Stomach (tissue), 9 donors: ENCODE results near the gene INTU. TPM values are rescaled to one million over a fixed set of nuclear protein-coding genes. Genes with fewer than 3 reads are reported as not detected.
A peak's percentile ranks its signal among the peaks of the same experiment; 100 is the strongest.

ENCODE experiments used
- DNase-seq, 2 donors: peaks; one replicate each; pipeline versions ENCODE4 v3.0.0 to v3.0.0-alpha.2; 2013 to 2019
- H3K27ac ChIP-seq, 5 donors: fragments of 200-600 bp in 4 of 5; sonication (generic) in 4 of 5; one replicate each; pipeline ENCODE4 v1.5.1; 2013 to 2019; ENCODE audit warnings: mild to moderate bottlenecking in 1 of 5, moderate library complexity in 1 of 5
- H3K27me3 ChIP-seq, 3 donors: fragments of 200-600 bp; sonication (generic); one replicate each; pipeline ENCODE4 v1.5.1; 2017 to 2019; ENCODE audit warnings: mixed run types in 1 of 3
- H3K36me3 ChIP-seq, 4 donors: fragments of 200-600 bp; sonication (generic); 1 replicate in 3 of 4; 2 replicates in 1 of 4; pipeline ENCODE4 v1.5.1; 2016 to 2019
- H3K4me1 ChIP-seq, 4 donors: fragments of 200-600 bp; sonication (generic); one replicate each; pipeline ENCODE4 v1.5.1; 2016 to 2019
- H3K4me3 ChIP-seq, 4 donors: fragments of 200-600 bp; sonication (generic) in 3 of 4; one replicate each; pipeline ENCODE4 v1.5.1; 2016 to 2019; ENCODE audit warnings: mild to moderate bottlenecking in 1 of 4
- H3K9me3 ChIP-seq, 4 donors: fragments of 200-600 bp; sonication (generic); one replicate each; pipeline ENCODE4 v1.5.1; 2016 to 2019
- EP300 ChIP-seq: sonication (generic); formaldehyde crosslinking; IDR thresholded peaks from one replicate; pipeline ENCODE4 v1.6.1; 2017; ENCODE audit warnings: antibody characterized with exemption
- POLR2A ChIP-seq, 4 donors: fragments of 450-650 bp; IDR thresholded peaks; one replicate each; pipeline ENCODE4 v1.6.1; 2016; ENCODE audit warnings: antibody characterized with exemption in 4 of 4, control low read depth in 2 of 4, mild to moderate bottlenecking in 1 of 4, moderate library complexity in 1 of 4
- POLR2AphosphoS5 ChIP-seq, 3 donors: sonication (generic); formaldehyde crosslinking; IDR thresholded peaks; one replicate each; pipeline ENCODE4 v1.6.1; 2016; ENCODE audit warnings: antibody characterized with exemption in 3 of 3
- WGBS, 5 donors: extraction: QIAGEN DNeasy Blood & Tissue Kit in 3 of 5; methylation state at CpG; one replicate each; pipeline versions ENCODE4 v1.1.5 to v1.1.7; 2013 to 2018; 5-methylcytosine and 5-hydroxymethylcytosine counted together
- intact Hi-C: fragments of 100-400 bp; cut with DNase I; formaldehyde crosslinking; loops from one replicate; pipeline ENCODE4 v1.15.1; 2023; ENCODE audit warnings: low total_unique reads
- polyA plus RNA-seq, 3 donors: library from polyadenylated mRNA; stranded (reverse); fragments of 200-250 nt; gene quantifications; one replicate each; pipeline ENCODE4 v1.2.3, GENCODE V29; 2013
- total RNA-seq, 5 donors: library from RNA; depleted of rRNA; stranded (reverse); fragments of >200 nt; gene quantifications; one replicate each; pipeline versions ENCODE4 v1.1.0 to v1.2.3, GENCODE V29; 2014 to 2016
- TF ChIP-seq, protein P1 (sequence below), 7 experiments: fragments of 450-650 bp in 4 of 7; fragments of 200-600 bp in 3 of 7; sonication (generic) in 3 of 7; IDR thresholded peaks; one replicate each; pipeline ENCODE4 v1.5.1; 2016 to 2019; ENCODE audit warnings: antibody characterized with exemption in 7 of 7, control low read depth in 2 of 7, mild to moderate bottlenecking in 1 of 7
- donor health status: healthy with polysubstance abuse.
- donor health status: Bipolar disorder and iron deficiency.
- donor health status: healthy.

The INTU gene
- total and polyA plus RNA-seq, 8 donors: 0.62 to 42.9 (median 5.6) TPM

DNA sequence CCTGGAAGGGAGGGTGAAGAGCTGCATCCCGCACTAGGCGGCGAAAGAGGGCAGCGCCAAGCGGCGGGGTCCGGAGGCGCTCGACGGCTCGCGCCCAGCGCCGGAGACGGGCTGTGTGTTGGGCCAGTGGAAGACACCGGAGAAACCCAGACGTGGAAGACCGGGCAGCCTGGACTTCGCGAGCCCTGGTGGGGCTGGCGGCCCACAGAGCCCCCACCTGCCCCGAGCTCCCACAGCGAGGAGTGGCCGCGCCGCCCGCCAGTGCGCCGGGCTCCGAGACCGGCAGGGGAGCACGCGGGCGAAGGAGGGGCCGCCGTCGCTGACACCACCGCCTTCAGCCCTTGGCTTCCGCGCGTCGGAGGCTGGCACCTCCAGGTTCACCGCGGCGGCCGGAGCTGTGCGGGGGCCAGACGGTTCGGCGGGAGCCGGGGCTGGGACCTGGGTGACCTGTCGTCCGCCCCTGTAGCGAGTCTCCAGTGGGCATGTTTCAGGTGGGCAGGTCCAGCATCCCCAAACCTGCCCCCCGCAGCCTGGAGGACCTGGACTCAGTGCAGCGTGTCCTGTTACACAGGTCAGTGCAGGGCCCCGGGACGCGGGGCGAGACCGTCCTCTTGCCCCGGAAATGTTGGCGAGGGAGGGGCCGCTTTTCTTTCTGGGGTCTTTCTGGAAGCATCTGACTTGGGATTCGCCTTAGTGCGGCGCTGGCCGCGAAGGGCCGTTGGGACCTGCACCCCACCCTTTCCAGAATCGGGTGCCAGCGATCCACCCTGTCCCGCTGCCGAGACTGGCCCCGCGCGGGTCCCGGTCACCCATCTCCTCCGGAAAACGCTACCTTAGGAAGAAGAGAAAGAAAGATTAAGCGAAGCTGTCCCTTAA, 9.6 kb upstream of the INTU start:
- H3K27ac ChIP-seq: peak overlapping the region in 4 of 5 donors; percentile 30 to 77 (median 48)
- intact Hi-C loops: no loop called here

DNA sequence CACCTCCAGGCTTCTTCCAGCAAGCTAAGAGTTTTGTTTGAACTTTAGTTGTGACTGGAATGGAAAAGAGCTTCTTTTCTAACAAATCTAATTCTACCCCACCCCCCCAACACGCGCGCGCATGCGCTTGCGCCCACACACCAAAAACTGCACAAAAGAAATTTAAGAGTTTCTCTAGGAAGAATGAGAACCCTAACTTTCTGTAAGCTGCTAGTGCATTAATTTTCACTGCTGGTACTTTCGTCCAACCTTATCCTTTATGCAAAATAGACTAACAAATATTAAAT, 9.0 kb upstream of the INTU start:
- Histone ChIP-seq H3K27me3 (peaks cover 0 to 41% (median 24%) of the 10 kb centered on the region in 3 donors), H3K36me3 (no peaks in the 10 kb centered on the region), H3K4me1 (peaks cover 8 to 22% (median 15%) of the 10 kb centered on the region in 4 donors), H3K9me3 (no peaks in the 10 kb centered on the region), H3K4me3 (peak overlapping the region; percentile 53 to 64 (median 58)), H3K27ac (peak overlapping the region in 3 of 5 donors; percentile 30 to 77 (median 61))
- intact Hi-C loops: no loop called here
- peak in 1 of 2 donors; percentile 48 for DNase-seq
- no peak for TF ChIP-seq EP300
- no peak for TF ChIP-seq POLR2A (IDR thresholded peaks at IDR 0.05)
- TF ChIP-seq, protein P1, sequence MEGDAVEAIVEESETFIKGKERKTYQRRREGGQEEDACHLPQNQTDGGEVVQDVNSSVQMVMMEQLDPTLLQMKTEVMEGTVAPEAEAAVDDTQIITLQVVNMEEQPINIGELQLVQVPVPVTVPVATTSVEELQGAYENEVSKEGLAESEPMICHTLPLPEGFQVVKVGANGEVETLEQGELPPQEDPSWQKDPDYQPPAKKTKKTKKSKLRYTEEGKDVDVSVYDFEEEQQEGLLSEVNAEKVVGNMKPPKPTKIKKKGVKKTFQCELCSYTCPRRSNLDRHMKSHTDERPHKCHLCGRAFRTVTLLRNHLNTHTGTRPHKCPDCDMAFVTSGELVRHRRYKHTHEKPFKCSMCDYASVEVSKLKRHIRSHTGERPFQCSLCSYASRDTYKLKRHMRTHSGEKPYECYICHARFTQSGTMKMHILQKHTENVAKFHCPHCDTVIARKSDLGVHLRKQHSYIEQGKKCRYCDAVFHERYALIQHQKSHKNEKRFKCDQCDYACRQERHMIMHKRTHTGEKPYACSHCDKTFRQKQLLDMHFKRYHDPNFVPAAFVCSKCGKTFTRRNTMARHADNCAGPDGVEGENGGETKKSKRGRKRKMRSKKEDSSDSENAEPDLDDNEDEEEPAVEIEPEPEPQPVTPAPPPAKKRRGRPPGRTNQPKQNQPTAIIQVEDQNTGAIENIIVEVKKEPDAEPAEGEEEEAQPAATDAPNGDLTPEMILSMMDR (IDR thresholded peaks at IDR 0.05): no peak
- no peak for TF ChIP-seq POLR2AphosphoS5 (IDR thresholded peaks at IDR 0.05)
- 10 to 19% (median 16%) methylated on average over 7 of the region's 7 CpGs for WGBS, 5 donors

More for the DNA sequence above, 9.6 kb upstream of the INTU start:
- Histone ChIP-seq H3K9me3 (no peaks in the 10 kb centered on the region), H3K4me3 (peak overlapping the region; percentile 53 to 64 (median 58)), H3K27me3 (peaks cover 0 to 45% (median 27%) of the 10 kb centered on the region in 3 donors), H3K36me3 (no peaks in the 10 kb centered on the region), H3K4me1 (peaks cover 8 to 22% (median 15%) of the 10 kb centered on the region in 4 donors)
- TF ChIP-seq POLR2AphosphoS5 (IDR thresholded peaks at IDR 0.05) (peak in 1 of 3 donors; percentile 2), EP300 (no peak), POLR2A (IDR thresholded peaks at IDR 0.05) (no peak)
- DNase-seq: peak in 1 of 2 donors; percentile 80
- 2 to 14% (median 2%) methylated on average over 39 to 81 of the region's 81 CpGs for WGBS, 5 donors

DNA sequence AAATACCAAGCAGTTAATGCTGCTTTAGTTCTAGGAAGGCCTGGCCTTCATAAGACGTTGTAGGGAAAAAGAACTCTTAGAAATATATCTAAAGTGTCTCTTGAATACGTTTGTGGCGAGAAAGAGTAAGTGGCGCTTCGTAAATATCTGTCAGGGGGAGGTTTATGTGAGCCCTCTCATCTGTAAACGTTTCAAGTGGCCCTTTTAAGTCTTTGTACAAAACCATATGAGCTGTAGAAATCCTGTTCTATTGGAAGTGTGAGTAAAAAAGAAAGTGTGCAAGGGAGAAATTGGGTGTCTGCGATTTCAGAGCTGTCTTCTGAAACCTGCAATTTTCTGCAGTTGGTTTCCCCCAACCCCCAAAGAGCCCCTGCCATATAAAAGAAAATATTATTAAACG, 8.6 kb upstream of the INTU start:
- DNase-seq: no peak
- intact Hi-C loops: no loop called here
- Histone ChIP-seq H3K36me3 (no peaks in the 10 kb centered on the region), H3K4me3 (peak overlapping the region in 3 of 4 donors; percentile 53 to 64 (median 60)), H3K27ac (peak overlapping the region in 1 of 5 donors; percentile 30), H3K27me3 (peaks cover 0 to 37% (median 19%) of the 10 kb centered on the region in 3 donors), H3K4me1 (peaks cover 8 to 22% (median 15%) of the 10 kb centered on the region in 4 donors), H3K9me3 (no peaks in the 10 kb centered on the region)
- TF ChIP-seq, protein P1 (IDR thresholded peaks at IDR 0.05): no peak
- TF ChIP-seq EP300 (no peak), POLR2AphosphoS5 (IDR thresholded peaks at IDR 0.05) (no peak), POLR2A (IDR thresholded peaks at IDR 0.05) (no peak)
- 44 to 57% (median 55%) methylated on average over 7 to 8 of the region's 8 CpGs for WGBS, 5 donors

DNA sequence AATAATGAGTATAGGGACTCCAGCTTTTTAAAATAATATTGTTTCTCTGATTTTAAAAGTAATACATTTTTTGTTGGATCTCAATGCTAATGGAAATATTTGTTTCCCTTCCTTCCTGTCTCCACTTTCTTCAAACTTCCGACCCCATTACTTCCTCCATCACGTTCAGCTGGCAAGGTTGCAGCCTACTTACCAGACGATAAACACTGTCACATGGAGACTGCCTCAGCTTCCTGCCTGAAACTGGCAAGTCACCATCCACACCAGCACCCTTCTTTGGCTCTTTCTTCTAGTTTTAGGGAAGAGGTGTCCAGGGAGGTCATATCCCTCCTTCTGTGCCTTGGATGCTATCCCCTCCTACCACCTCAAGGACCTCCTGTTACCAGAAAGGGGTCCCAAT, 3.4 kb upstream of the INTU start:
- 40 to 61% (median 44%) methylated on average over 3 of the region's 3 CpGs for WGBS, 5 donors
- no peaks in the 10 kb centered on the region for H3K9me3 ChIP-seq
- peaks cover 5 to 24% (median 12%) of the 10 kb centered on the region in 4 donors for H3K4me1 ChIP-seq
- H3K4me3 ChIP-seq: no peak overlapping the region
- peaks cover 0 to 3% (median 0%) of the 10 kb centered on the region in 3 donors for H3K27me3 ChIP-seq
- TF ChIP-seq, protein P1 (IDR thresholded peaks at IDR 0.05): no peak
- TF ChIP-seq POLR2AphosphoS5 (IDR thresholded peaks at IDR 0.05): no peak
- TF ChIP-seq EP300: no peak
- TF ChIP-seq POLR2A (IDR thresholded peaks at IDR 0.05): no peak
- H3K27ac ChIP-seq: no peak overlapping the region
- H3K36me3 ChIP-seq: no peaks in the 10 kb centered on the region
- intact Hi-C loops: no loop called here
- DNase-seq: no peak
